Kidney epithelial cell (primary cell): Measurements from ENCODE around the gene PTP4A2. TPM values are rescaled to one million over a fixed set of nuclear protein-coding genes. Genes with fewer than 3 reads are reported as not detected.

Source experiments
- DNase-seq: peaks from one replicate; pipeline ENCODE4 v3.0.0-alpha.2; 2010; ENCODE audit warnings: low read depth
- H3K27me3 ChIP-seq: 2 replicates; pipeline ENCODE4 v1.6.0; 2011; ENCODE audit warnings: low read length; ENCODE audit not compliant: control insufficient read depth, insufficient read depth
- H3K36me3 ChIP-seq: 2 replicates; pipeline ENCODE4 v1.5.1; 2011; ENCODE audit warnings: low read length; ENCODE audit not compliant: control insufficient read depth, insufficient read depth
- H3K4me3 ChIP-seq: 2 replicates; pipeline ENCODE4 v1.5.1; 2011; ENCODE audit warnings: low read depth, mild to moderate bottlenecking, control low read depth, low read length
- total RNA-seq: library from RNA; depleted of rRNA; stranded (reverse); fragments of >200 nt; gene quantifications from 2 replicates; pipeline ENCODE4 v1.2.3, GENCODE V29; 2015
- TF ChIP-seq, protein P1 (sequence below): IDR thresholded peaks from 2 replicates; pipeline ENCODE4 v1.5.1; 2011; ENCODE audit warnings: mild to moderate bottlenecking, moderate library complexity, low read length, control low read depth, inconsistent platforms; ENCODE audit not compliant: insufficient read depth, poor library complexity, severe bottlenecking

PTP4A2 gene
- total RNA-seq, 1 donor from 2014 or later: 346 TPM

DNA sequence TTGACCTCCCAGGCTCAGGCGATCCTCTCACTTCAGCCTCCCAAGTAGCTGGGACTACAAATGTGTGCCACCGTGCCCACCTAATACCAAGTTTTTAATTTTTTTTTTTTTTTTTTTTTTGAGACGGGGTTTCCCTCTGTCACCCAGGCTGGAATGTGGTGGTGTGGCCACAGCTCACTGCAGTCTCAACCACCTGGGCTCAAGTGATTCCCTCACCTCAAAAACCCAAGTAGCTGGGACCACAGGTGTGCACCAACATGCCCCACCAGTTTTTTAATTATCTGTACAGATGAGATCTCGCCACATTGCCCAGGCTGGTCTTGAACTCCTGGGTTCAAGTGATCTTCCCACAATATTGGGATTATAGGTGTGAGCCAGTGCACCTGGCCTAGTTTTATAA lies 22.7 kb downstream of the PTP4A2 start:
- Histone ChIP-seq H3K36me3 (peaks cover 1% of the 10 kb centered on the region), H3K27me3 (no peaks in the 10 kb centered on the region), H3K4me3 (no peak overlapping the region)
- no peak for DNase-seq
- TF ChIP-seq, protein P1, sequence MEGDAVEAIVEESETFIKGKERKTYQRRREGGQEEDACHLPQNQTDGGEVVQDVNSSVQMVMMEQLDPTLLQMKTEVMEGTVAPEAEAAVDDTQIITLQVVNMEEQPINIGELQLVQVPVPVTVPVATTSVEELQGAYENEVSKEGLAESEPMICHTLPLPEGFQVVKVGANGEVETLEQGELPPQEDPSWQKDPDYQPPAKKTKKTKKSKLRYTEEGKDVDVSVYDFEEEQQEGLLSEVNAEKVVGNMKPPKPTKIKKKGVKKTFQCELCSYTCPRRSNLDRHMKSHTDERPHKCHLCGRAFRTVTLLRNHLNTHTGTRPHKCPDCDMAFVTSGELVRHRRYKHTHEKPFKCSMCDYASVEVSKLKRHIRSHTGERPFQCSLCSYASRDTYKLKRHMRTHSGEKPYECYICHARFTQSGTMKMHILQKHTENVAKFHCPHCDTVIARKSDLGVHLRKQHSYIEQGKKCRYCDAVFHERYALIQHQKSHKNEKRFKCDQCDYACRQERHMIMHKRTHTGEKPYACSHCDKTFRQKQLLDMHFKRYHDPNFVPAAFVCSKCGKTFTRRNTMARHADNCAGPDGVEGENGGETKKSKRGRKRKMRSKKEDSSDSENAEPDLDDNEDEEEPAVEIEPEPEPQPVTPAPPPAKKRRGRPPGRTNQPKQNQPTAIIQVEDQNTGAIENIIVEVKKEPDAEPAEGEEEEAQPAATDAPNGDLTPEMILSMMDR: no peak

DNA sequence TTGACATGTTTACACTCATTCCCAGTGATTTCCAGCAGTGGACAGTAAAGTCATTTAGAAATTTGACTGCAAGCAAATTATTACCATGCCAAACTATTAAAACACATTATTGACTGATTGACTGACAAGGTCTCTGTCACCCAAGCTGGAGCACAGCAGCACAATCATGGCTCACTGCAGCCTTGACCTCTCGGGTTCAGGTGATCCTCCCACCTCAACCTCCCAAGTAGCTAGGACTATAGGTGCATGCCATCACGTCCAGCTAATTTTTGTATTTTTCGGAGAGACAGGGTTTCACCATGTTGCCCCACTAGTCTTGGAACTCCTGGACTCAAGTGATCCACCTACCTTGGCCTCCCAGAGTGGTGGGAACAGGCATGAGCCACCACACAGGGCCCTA lies 24.2 kb downstream of the PTP4A2 start:
- DNase-seq: no peak
- TF ChIP-seq, protein P1: no peak
- Histone ChIP-seq H3K36me3 (peaks cover 1% of the 10 kb centered on the region), H3K27me3 (no peaks in the 10 kb centered on the region), H3K4me3 (no peak overlapping the region)

DNA sequence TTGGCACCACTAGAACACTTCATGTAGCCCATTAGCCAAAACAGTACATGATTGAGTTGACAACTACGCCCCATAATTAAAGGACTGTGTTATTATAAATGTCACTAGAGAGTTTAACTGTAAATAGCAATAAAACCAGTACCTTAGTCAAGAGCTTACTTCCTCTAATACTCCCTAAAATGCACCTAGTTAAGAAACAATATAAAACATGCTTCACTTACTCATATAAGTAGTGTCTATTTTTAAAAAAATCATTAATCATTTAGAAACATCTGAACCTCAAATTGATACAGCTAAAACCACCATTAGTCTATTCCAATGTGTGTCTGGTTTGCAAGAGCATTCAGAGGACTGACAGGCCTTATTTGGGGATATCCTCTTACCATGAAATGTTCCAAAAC lies 25.3 kb downstream of the PTP4A2 start:
- TF ChIP-seq, protein P1: no peak
- no peak for DNase-seq
- peaks cover 1% of the 10 kb centered on the region for H3K36me3 ChIP-seq
- H3K4me3 ChIP-seq: no peak overlapping the region
- no peaks in the 10 kb centered on the region for H3K27me3 ChIP-seq

DNA sequence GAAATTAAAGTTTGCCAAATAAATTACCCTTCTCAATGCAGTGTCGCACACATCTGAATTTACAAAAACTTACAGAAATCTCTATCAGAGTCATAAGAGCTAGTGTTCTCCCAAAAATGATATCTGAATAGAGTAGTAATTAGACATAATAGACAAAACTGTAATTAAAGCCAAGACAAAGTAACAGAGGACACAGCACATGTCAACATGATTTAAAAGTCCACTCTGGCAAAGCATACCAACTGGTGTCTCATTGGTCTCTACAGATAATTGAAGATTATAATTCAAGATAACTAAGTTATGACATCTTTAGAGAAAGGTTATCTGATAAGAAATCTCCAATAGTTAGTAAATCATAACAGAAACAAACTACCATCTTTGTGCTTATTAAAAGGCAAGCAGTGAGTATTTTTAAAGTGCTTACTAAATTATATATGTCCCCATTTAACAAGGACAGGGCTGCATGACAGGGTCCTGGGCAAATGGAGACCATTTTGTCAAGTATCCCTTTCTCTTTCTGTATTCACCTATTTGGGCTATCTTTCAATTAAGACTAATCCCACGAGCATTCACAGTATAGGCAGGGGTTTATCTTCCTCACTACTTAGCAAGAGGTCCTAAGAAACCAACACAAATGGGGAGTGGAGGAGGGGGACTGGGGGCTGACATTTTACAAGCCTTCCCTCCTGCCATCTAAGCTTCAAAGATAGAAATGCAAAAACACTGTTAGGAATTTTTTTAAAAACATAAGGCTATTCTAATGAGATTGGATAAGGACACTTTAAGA lies 26.0 kb downstream of the PTP4A2 start:
- Histone ChIP-seq H3K36me3 (peaks cover 1% of the 10 kb centered on the region), H3K27me3 (no peaks in the 10 kb centered on the region), H3K4me3 (no peak overlapping the region)
- no peak for DNase-seq
- TF ChIP-seq, protein P1: no peak

DNA sequence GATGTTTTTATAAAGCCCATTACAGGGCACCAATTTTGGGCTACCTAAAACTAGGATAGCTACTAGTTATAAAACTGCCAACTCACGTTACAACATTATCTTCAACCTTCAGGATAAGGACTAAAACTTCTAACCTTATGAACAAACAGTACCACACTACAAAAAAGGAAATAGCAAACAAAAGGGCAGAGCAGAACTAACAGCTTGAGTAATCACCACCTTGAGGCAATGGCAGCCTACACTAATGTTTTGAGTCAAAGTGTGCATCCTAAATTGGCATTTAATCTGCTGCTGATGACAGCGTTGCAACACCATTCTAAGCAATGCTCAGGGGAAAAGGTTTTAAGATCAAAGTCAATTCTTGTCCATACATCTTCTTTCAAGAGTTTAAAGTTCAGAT lies 27.2 kb downstream of the PTP4A2 start:
- no peaks in the 10 kb centered on the region for H3K27me3 ChIP-seq
- peaks cover 1% of the 10 kb centered on the region for H3K36me3 ChIP-seq
- no peak for DNase-seq
- TF ChIP-seq, protein P1: no peak
- no peak overlapping the region for H3K4me3 ChIP-seq

DNA sequence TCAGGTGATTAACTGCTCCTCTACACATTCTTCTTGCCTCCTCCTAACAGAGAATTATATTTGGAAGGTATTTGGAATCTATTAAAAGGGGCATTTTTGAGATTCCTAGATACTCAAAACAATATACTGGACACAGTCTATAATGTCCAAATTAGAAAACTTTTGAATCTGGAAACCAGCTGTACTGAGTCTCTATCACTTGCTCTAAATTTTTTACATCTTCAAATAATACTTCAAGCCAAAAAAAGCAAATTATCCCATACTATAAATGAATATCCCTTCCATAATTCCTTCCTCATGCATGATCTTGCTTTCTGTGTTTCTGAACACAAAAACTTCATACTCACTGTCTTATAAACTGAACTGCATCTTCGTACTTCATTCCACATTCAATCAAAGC lies 28.5 kb downstream of the PTP4A2 start:
- Histone ChIP-seq H3K27me3 (no peaks in the 10 kb centered on the region), H3K36me3 (peaks cover 1% of the 10 kb centered on the region), H3K4me3 (no peak overlapping the region)
- TF ChIP-seq, protein P1: no peak
- no peak for DNase-seq
